Measurements from ENCODE around the gene PCNP. TPM values are rescaled to one million over a fixed set of nuclear protein-coding genes. Genes with fewer than 3 reads are reported as not detected.
"Not testable (repeated sequence)": the region's sequence is repeated elsewhere in the genome, so short reads cannot be mapped to it uniquely, and the experiment has no call there.

PCNP gene
- total RNA-seq, 6 experiments from 2014 or later: 161 to 205 (median 180) TPM

DNA sequence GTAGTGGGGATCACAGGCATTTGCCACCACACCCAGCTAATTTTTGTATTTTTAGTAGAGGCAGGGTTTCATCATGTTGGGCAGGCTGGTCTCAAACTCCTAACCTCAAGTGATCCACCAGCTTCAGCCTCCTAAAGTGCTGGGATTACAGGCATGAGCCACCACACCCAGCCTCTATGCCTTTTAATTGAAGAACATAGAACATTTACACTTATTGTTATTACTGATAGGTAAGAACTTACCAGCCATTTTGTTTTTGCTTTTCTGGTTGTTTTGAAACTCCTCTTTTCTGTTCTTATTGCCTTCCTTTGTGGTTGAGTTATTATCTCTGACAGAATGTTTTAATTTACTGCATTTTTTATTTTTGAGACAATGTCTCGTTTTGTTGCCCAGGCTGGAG is 29.2 kb downstream of the PCNP start:
- TF ChIP-seq, protein P1, sequence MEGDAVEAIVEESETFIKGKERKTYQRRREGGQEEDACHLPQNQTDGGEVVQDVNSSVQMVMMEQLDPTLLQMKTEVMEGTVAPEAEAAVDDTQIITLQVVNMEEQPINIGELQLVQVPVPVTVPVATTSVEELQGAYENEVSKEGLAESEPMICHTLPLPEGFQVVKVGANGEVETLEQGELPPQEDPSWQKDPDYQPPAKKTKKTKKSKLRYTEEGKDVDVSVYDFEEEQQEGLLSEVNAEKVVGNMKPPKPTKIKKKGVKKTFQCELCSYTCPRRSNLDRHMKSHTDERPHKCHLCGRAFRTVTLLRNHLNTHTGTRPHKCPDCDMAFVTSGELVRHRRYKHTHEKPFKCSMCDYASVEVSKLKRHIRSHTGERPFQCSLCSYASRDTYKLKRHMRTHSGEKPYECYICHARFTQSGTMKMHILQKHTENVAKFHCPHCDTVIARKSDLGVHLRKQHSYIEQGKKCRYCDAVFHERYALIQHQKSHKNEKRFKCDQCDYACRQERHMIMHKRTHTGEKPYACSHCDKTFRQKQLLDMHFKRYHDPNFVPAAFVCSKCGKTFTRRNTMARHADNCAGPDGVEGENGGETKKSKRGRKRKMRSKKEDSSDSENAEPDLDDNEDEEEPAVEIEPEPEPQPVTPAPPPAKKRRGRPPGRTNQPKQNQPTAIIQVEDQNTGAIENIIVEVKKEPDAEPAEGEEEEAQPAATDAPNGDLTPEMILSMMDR (IDR thresholded peaks at IDR 0.05): no peak
- Mint-ChIP-seq H3K36me3 (ENCODE audit: low read depth) (peaks cover 9% of the 10 kb centered on the region), H3K9me3 (no peaks in the 10 kb centered on the region), H3K27ac (no peak overlapping the region), H3K4me3 (no peak overlapping the region), H3K27me3 (ENCODE audit: insufficient read depth) (no peaks in the 10 kb centered on the region), H3K4me1 (ENCODE audit: low read depth) (no peaks in the 10 kb centered on the region)
- no peak for DNase-seq

DNA sequence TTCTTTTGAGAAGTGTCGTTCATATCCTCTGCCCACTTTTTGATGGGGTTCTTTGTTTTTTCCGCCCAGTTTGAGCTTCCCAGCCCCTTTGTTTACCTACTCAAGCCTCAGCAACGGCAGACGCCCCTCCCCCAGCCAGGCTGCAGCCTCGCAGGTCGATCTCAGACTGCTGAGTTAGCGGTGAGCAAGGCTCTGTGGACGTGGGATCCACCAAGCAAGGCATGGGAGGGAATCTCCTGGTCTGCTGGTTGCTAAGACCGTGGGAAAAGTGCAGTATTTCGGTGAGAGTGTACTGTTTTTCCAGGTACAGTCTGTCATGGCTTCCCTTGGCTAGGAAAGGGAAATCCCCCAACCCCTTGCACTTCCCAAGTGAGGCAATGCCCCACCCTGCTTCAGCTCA is 31.4 kb downstream of the PCNP start:
- not testable (repeated sequence) for H3K9me3 Mint-ChIP-seq; DNase-seq; H3K27me3 Mint-ChIP-seq (ENCODE audit: insufficient read depth); H3K36me3 Mint-ChIP-seq (ENCODE audit: low read depth); H3K27ac Mint-ChIP-seq; H3K4me1 Mint-ChIP-seq (ENCODE audit: low read depth); H3K4me3 Mint-ChIP-seq

DNA sequence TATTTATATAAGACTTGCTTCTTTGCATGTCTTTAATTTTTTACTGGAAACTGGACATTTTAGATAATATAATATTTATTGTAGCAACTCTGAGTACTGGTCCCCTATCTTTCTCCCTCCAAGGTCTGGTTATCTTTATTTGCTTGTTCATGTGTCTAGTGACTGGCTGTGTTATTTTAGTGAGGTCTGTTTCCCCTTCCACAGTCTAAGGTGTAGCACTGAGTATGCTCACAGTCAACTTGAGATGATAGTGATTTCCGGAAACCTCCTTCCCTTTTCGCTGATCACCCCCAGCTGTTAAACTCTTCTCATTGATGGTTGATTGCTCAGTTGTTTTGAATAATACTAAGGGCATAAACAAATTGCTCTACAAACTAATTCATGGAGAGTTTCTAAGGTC is 37.0 kb downstream of the PCNP start:
- no peaks in the 10 kb centered on the region for H3K9me3 Mint-ChIP-seq

DNA sequence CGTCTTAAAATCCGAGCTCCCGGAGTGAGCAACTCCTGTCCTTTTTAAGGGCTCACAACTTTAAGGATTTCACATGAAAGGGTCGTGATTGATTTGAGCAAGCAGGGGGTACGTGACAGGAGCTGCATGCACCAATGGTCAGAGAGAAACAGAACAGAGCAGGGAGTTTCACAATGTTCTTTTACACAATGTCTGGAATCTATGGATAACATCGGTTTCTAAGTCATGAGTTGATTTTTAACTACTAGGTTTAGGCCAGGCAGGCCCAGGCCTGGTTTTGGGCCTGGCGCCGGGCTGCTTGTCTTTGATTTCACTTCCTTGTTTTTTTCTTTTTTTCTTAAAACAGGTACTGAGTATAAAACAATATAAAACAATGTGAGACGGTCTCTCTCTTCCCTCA is 39.0 kb downstream of the PCNP start:
- not testable (repeated sequence) for H3K4me1 Mint-ChIP-seq (ENCODE audit: low read depth); H3K27ac Mint-ChIP-seq; H3K27me3 Mint-ChIP-seq (ENCODE audit: insufficient read depth); H3K4me3 Mint-ChIP-seq; H3K36me3 Mint-ChIP-seq (ENCODE audit: low read depth); DNase-seq; H3K9me3 Mint-ChIP-seq

More for the DNA sequence above, 37.0 kb downstream of the PCNP start:
- Mint-ChIP-seq H3K27me3 (ENCODE audit: insufficient read depth) (no peaks in the 10 kb centered on the region; the same call in 1 of the 2 replicates), H3K27ac (no peak overlapping the region), H3K36me3 (ENCODE audit: low read depth) (no peaks in the 10 kb centered on the region), H3K4me3 (no peak overlapping the region), H3K4me1 (ENCODE audit: low read depth) (no peaks in the 10 kb centered on the region)
- no peak for DNase-seq
- TF ChIP-seq, protein P1 (IDR thresholded peaks at IDR 0.05): no peak

DNA sequence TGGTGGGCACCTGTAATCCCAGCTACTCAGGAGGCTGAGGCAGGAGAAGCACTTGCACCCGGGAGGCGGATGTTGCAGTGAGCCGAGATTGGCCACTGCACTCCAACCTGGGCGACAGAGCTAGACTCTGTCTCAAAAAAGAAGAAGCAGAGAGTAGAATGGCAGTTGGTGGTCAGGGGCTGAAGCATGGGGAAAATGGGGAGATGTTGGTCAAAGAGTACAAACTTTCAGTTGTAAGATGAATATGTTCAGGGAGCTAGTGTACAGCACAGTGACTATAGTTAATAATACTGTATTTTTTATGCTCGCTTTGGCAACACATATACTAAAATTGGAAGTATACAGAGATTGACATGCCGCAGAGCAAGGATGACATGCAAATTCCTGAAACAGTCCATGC is 41.5 kb downstream of the PCNP start:
- Mint-ChIP-seq H3K4me1 (ENCODE audit: low read depth) (no peaks in the 10 kb centered on the region), H3K4me3 (no peak overlapping the region), H3K27ac (no peak overlapping the region), H3K36me3 (ENCODE audit: low read depth) (no peaks in the 10 kb centered on the region; the same call in 1 of the 2 replicates), H3K27me3 (ENCODE audit: insufficient read depth) (no peaks in the 10 kb centered on the region), H3K9me3 (no peaks in the 10 kb centered on the region; the same call in 1 of the 2 replicates)
- TF ChIP-seq, protein P1 (IDR thresholded peaks at IDR 0.05): no peak
- no peak for DNase-seq

DNA sequence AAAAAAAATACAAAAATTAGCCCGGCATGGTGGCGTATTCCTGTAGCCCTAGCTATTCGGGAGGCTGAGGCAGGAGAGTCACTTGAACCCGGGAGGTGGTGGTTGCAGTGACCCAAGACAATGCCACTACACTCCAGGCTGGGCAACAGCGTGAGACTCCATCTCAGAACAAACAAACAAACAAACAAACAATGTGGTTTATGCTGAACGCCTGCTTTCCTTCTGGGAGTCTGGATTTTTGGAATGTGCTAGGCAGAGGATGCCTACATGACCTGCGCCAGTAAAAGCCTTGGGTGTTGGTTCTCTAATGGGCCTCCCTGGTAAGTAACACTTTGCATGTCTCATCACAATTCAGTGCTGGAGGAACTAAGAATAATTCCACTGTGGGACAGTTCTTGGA is 43.5 kb downstream of the PCNP start:
- H3K27ac Mint-ChIP-seq: no peak overlapping the region
- TF ChIP-seq, protein P1 (IDR thresholded peaks at IDR 0.05): no peak
- H3K9me3 Mint-ChIP-seq: no peaks in the 10 kb centered on the region; the same call in 1 of the 2 replicates
- no peaks in the 10 kb centered on the region; the same call in 1 of the 2 replicates for H3K36me3 Mint-ChIP-seq (ENCODE audit: low read depth)
- H3K4me3 Mint-ChIP-seq: no peak overlapping the region
- H3K27me3 Mint-ChIP-seq (ENCODE audit: insufficient read depth): 0 out of 2 replicates have a peak, but pooled peaks cover 2% of the 10 kb centered on the region
- H3K4me1 Mint-ChIP-seq (ENCODE audit: low read depth): no peaks in the 10 kb centered on the region
- DNase-seq: no peak

DNA sequence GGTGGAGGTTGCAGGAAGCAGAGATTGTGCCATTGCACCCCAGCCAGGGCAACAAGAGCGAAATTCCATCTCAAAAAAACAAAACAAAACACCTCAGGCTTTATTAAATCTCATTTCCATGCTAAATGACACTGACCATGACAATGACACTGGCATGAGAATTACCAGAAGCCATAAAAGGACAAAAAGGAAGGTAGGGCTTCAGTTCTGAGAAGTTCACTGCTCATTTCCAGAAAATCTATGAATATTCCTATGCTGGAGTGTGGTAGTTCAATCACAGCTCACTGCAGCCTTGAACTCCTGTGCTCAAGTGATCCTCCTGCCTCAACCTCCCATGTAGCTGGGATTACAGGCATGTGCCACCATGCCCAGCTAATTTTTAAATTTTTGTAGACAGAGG is 44.7 kb downstream of the PCNP start:
- no peak for DNase-seq
- H3K27ac Mint-ChIP-seq: no peak overlapping the region
- no peaks in the 10 kb centered on the region; the same call in 1 of the 2 replicates for H3K9me3 Mint-ChIP-seq
- no peaks in the 10 kb centered on the region; the same call in 1 of the 2 replicates for H3K36me3 Mint-ChIP-seq (ENCODE audit: low read depth)
- TF ChIP-seq, protein P1 (IDR thresholded peaks at IDR 0.05): no peak
- H3K4me3 Mint-ChIP-seq: no peak overlapping the region
- peaks cover 2% of the 10 kb centered on the region; the same call in 1 of the 2 replicates for H3K27me3 Mint-ChIP-seq (ENCODE audit: insufficient read depth)
- H3K4me1 Mint-ChIP-seq (ENCODE audit: low read depth): no peaks in the 10 kb centered on the region
